ENCODE data around the gene WWC2. TPM values are rescaled to one million over a fixed set of nuclear protein-coding genes. Genes with fewer than 3 reads are reported as not detected.

WWC2 gene
- total RNA-seq, 1 experiment from 2014 or later: 39.0 TPM

GRCh38 chr4:183262776-183263100 lies 163.7 kb downstream of the WWC2 start:
- intact Hi-C loops (cut with micrococcal nuclease; ENCODE audit: unreplicated experiment): loop anchor here (1.0 to 5.0 kb wide), 2 partner anchors 324 to 340 kb away; no protein-coding TSS in a partner anchor
- H3K27ac Mint-ChIP-seq (ENCODE audit: unreplicated experiment): no peak overlapping the region
- BruUV-seq (replicated peaks): no TSS peak
- no peaks in the 10 kb centered on the region for H3K27me3 Mint-ChIP-seq (ENCODE audit: unreplicated experiment)
- TF ChIP-seq CTCF (IDR thresholded peaks at IDR 0.05; ENCODE audit: unreplicated experiment): no peak
- no peak for DNase-seq
- peaks cover 17% of the 10 kb centered on the region for H3K36me3 Mint-ChIP-seq (ENCODE audit: insufficient read depth, unreplicated experiment)
- H3K4me1 Mint-ChIP-seq (ENCODE audit: low read depth, unreplicated experiment): peaks cover 23% of the 10 kb centered on the region
- no peak overlapping the region for H3K4me3 Mint-ChIP-seq (ENCODE audit: low read depth, unreplicated experiment)
- H3K9me3 Mint-ChIP-seq (ENCODE audit: low read depth, unreplicated experiment): no peaks in the 10 kb centered on the region
- CTCF ChIA-PET: interaction anchor here (0.6 to 1.7 kb wide), 10 partner anchors 12 to 339 kb away, joined by 3 to 18 read pairs (median 4); no protein-coding TSS in a partner anchor

GRCh38 chr4:183263787-183264386 lies 164.8 kb downstream of the WWC2 start:
- Mint-ChIP-seq H3K27ac (ENCODE audit: unreplicated experiment) (no peak overlapping the region), H3K27me3 (ENCODE audit: unreplicated experiment) (no peaks in the 10 kb centered on the region), H3K4me1 (ENCODE audit: low read depth, unreplicated experiment) (peaks cover 23% of the 10 kb centered on the region), H3K9me3 (ENCODE audit: low read depth, unreplicated experiment) (no peaks in the 10 kb centered on the region), H3K36me3 (ENCODE audit: insufficient read depth, unreplicated experiment) (peaks cover 19% of the 10 kb centered on the region), H3K4me3 (ENCODE audit: low read depth, unreplicated experiment) (no peak overlapping the region)
- CTCF ChIA-PET: interaction anchor here (1.3 kb wide), 1 partner anchor 190 kb away, joined by 6 read pairs; no protein-coding TSS in a partner anchor
- no peak for TF ChIP-seq CTCF (IDR thresholded peaks at IDR 0.05; ENCODE audit: unreplicated experiment)
- DNase-seq: no peak
- intact Hi-C loops (cut with micrococcal nuclease; ENCODE audit: unreplicated experiment): loop anchor here (5.0 kb wide), 1 partner anchor 342 kb away; no protein-coding TSS in a partner anchor
- no TSS peak for BruUV-seq (replicated peaks)

GRCh38 chr4:183264614-183265013 lies 165.6 kb downstream of the WWC2 start:
- Mint-ChIP-seq H3K36me3 (ENCODE audit: insufficient read depth, unreplicated experiment) (peaks cover 21% of the 10 kb centered on the region), H3K4me3 (ENCODE audit: low read depth, unreplicated experiment) (no peak overlapping the region), H3K27ac (ENCODE audit: unreplicated experiment) (no peak overlapping the region), H3K9me3 (ENCODE audit: low read depth, unreplicated experiment) (no peaks in the 10 kb centered on the region), H3K4me1 (ENCODE audit: low read depth, unreplicated experiment) (peaks cover 23% of the 10 kb centered on the region), H3K27me3 (ENCODE audit: unreplicated experiment) (no peaks in the 10 kb centered on the region)
- TF ChIP-seq CTCF (IDR thresholded peaks at IDR 0.05; ENCODE audit: unreplicated experiment): no peak
- no peak for DNase-seq
- CTCF ChIA-PET: interaction anchor here (1.3 kb wide), 1 partner anchor 191 kb away, joined by 6 read pairs; no protein-coding TSS in a partner anchor
- no TSS peak for BruUV-seq (replicated peaks)
- intact Hi-C loops (cut with micrococcal nuclease; ENCODE audit: unreplicated experiment): loop anchor here (5.0 kb wide), 1 partner anchor 342 kb away; no protein-coding TSS in a partner anchor

- DNase-seq: no peak
- H3K27ac Mint-ChIP-seq (ENCODE audit: unreplicated experiment): no peak overlapping the region
- TF ChIP-seq CTCF (IDR thresholded peaks at IDR 0.05; ENCODE audit: unreplicated experiment): no peak
- no TSS peak for BruUV-seq (replicated peaks)
- CTCF ChIA-PET: no interaction called here
- H3K4me1 Mint-ChIP-seq (ENCODE audit: low read depth, unreplicated experiment): peaks cover 23% of the 10 kb centered on the region
- no peaks in the 10 kb centered on the region for H3K9me3 Mint-ChIP-seq (ENCODE audit: low read depth, unreplicated experiment)
- H3K4me3 Mint-ChIP-seq (ENCODE audit: low read depth, unreplicated experiment): no peak overlapping the region
- intact Hi-C loops (cut with micrococcal nuclease; ENCODE audit: unreplicated experiment): no loop called here
- H3K27me3 Mint-ChIP-seq (ENCODE audit: unreplicated experiment): no peaks in the 10 kb centered on the region
- peaks cover 14% of the 10 kb centered on the region for H3K36me3 Mint-ChIP-seq (ENCODE audit: insufficient read depth, unreplicated experiment)
Measured at GRCh38 chr4:183266371-183266770, 167.3 kb downstream of the WWC2 start.
